Neural cell (in vitro differentiated cells): ENCODE measurements around the gene ATF6B. TPM values are rescaled to one million over a fixed set of nuclear protein-coding genes. Genes with fewer than 3 reads are reported as not detected.

Source experiments
- H2AFZ ChIP-seq: fragments of 200-600, 300-800 bp; sonication (generic), shearing (Covaris generic); 2 replicates; pipeline ENCODE4 v1.6.0; 2014; ENCODE audit warnings: low read depth, mild to moderate bottlenecking, antibody characterized with exemption, low read length, moderate library complexity
- H3F3A ChIP-seq: fragments of 200-600 bp; shearing (Covaris generic); 2 replicates; pipeline ENCODE4 v1.6.1; 2016; ENCODE audit warnings: mild to moderate bottlenecking, moderate library complexity, mixed read lengths, antibody characterized with exemption, low read length; ENCODE audit not compliant: insufficient read depth, poor library complexity, severe bottlenecking
- H3K27ac ChIP-seq: fragments of 200-600, 300-800 bp; sonication (generic), shearing (Covaris generic); 2 replicates; pipeline ENCODE4 v1.5.1; 2014; ENCODE audit warnings: mild to moderate bottlenecking, low read length, moderate library complexity
- H3K27me3 ChIP-seq: fragments of 300-800, 200-600 bp; sonication (generic), shearing (Covaris generic); 2 replicates; pipeline ENCODE4 v1.6.0; 2014; ENCODE audit warnings: mild to moderate bottlenecking, low read depth, low read length, moderate library complexity; ENCODE audit not compliant: insufficient read depth
- H3K36me3 ChIP-seq: fragments of 300-800, 200-600 bp; sonication (generic), shearing (Covaris generic); 2 replicates; pipeline ENCODE4 v1.5.1; 2014; ENCODE audit warnings: mild to moderate bottlenecking, antibody characterized with exemption, low read length, moderate library complexity; ENCODE audit not compliant: insufficient read depth
- H3K4me2 ChIP-seq: fragments of 300-800, 200-600 bp; sonication (generic), shearing (Covaris generic); 2 replicates; pipeline ENCODE4 v1.6.0; 2014; ENCODE audit warnings: mild to moderate bottlenecking, low read length
- H3K4me3 ChIP-seq: fragments of 300-800, 200-600 bp; sonication (generic), shearing (Covaris generic); 2 replicates; pipeline ENCODE4 v1.5.1; 2014; ENCODE audit warnings: mild to moderate bottlenecking, low read length, moderate library complexity
- H3K79me2 ChIP-seq: fragments of 200-600 bp; shearing (Covaris generic); replicated peaks from 2 replicates; pipeline ENCODE4 v1.6.0; 2014; ENCODE audit warnings: mild to moderate bottlenecking, low read length, moderate library complexity; ENCODE audit not compliant: insufficient read depth
- H3K9ac ChIP-seq: fragments of 300-800, 200-600 bp; sonication (generic), shearing (Covaris generic); 2 replicates; pipeline ENCODE4 v1.6.1; 2016; ENCODE audit warnings: mild to moderate bottlenecking, low read length, mixed read lengths
- H3K9me2 ChIP-seq: fragments of 200-600 bp; shearing (Covaris generic); 2 replicates; pipeline ENCODE4 v1.6.1; 2016; ENCODE audit warnings: mild to moderate bottlenecking, low read length, mixed read lengths; ENCODE audit not compliant: insufficient read depth
- H3K9me3 ChIP-seq: fragments of 200-600, 300-800 bp; sonication (generic), shearing (Covaris generic); 2 replicates; pipeline ENCODE4 v1.6.1; 2016; ENCODE audit warnings: mild to moderate bottlenecking, mixed run types, low read length, moderate library complexity, mixed read lengths
- H4K20me1 ChIP-seq: fragments of 200-600 bp; shearing (Covaris generic); 2 replicates; pipeline ENCODE4 v1.6.1; 2016; ENCODE audit warnings: mild to moderate bottlenecking, mixed run types; ENCODE audit not compliant: insufficient read depth
- CTCF ChIP-seq: fragments of 450-650 bp; IDR thresholded peaks from 2 replicates; pipeline ENCODE4 v1.5.1; 2014; ENCODE audit warnings: antibody characterized with exemption, mild to moderate bottlenecking, moderate library complexity; ENCODE audit not compliant: poor library complexity, severe bottlenecking
- EP300 ChIP-seq: fragments of 450-650 bp; conservative IDR thresholded peaks from 2 replicates; pipeline ENCODE4 v1.6.1; 2014; ENCODE audit warnings: antibody characterized with exemption, mild to moderate bottlenecking, moderate library complexity; ENCODE audit not compliant: poor library complexity, severe bottlenecking
- EZH2 ChIP-seq: fragments of 200-600, 300-800 bp; shearing (Covaris generic), sonication (generic); IDR thresholded peaks from 2 replicates; pipeline ENCODE4 v1.6.1; 2014; ENCODE audit warnings: antibody characterized with exemption, low read length, borderline replicate concordance, mild to moderate bottlenecking; ENCODE audit not compliant: insufficient read depth, poor library complexity, severe bottlenecking
- MXI1 ChIP-seq: fragments of 450-650 bp; conservative IDR thresholded peaks from 2 replicates; pipeline ENCODE4 v1.6.1; 2014; ENCODE audit warnings: antibody characterized with exemption, mild to moderate bottlenecking; ENCODE audit not compliant: poor library complexity, severe bottlenecking
- POLR2AphosphoS5 ChIP-seq: IDR thresholded peaks from 2 replicates; pipeline ENCODE4 v1.6.1; 2012
- RAD21 ChIP-seq: fragments of 450-650 bp; conservative IDR thresholded peaks from 2 replicates; pipeline ENCODE4 v1.6.1; 2014; ENCODE audit warnings: antibody characterized with exemption, mild to moderate bottlenecking, moderate library complexity
- REST ChIP-seq: IDR thresholded peaks from 2 replicates; pipeline ENCODE4 v1.6.1; 2012; ENCODE audit warnings: borderline replicate concordance
- SMC3 ChIP-seq: fragments of 450-650 bp; conservative IDR thresholded peaks from 2 replicates; pipeline ENCODE4 v1.6.1; 2014; ENCODE audit warnings: antibody characterized with exemption, mild to moderate bottlenecking, moderate library complexity; ENCODE audit not compliant: poor library complexity
- TAF1 ChIP-seq: IDR thresholded peaks from 2 replicates; pipeline ENCODE4 v1.6.1; 2012; ENCODE audit warnings: low read depth
- polyA plus RNA-seq: library from polyadenylated mRNA; depleted of rRNA; stranded (reverse); fragments of >200 nt; gene quantifications from 2 replicates; pipeline ENCODE4 v1.2.3, GENCODE V29; 2014

ATF6B gene
- polyA plus RNA-seq, 1 donor from 2014 or later = 44.3 TPM

GRCh38 chr6:32087574-32088486 lies 40.2 kb downstream of the ATF6B start:
- Histone ChIP-seq H3K79me2 (no peaks in the 10 kb centered on the region), H4K20me1 (no peaks in the 10 kb centered on the region), H3K4me3 (no peak overlapping the region), H3K9ac (no peak overlapping the region), H3K36me3 (no peaks in the 10 kb centered on the region), H2AFZ (no peak overlapping the region), H3K4me2 (no peak overlapping the region), H3F3A (no peaks in the 10 kb centered on the region), H3K9me3 (no peaks in the 10 kb centered on the region), H3K27ac (no peak overlapping the region), H3K27me3 (no peaks in the 10 kb centered on the region), H3K9me2 (no peaks in the 10 kb centered on the region)
- TF ChIP-seq SMC3 (no peak), REST (no peak), POLR2AphosphoS5 (no peak), RAD21 (no peak), TAF1 (no peak), MXI1 (no peak)

- Histone ChIP-seq H3K9me3 (no peaks in the 10 kb centered on the region), H4K20me1 (no peaks in the 10 kb centered on the region), H3K4me2 (no peak overlapping the region), H3K79me2 (no peaks in the 10 kb centered on the region), H3F3A (no peaks in the 10 kb centered on the region), H3K27ac (no peak overlapping the region), H2AFZ (no peak overlapping the region), H3K36me3 (no peaks in the 10 kb centered on the region), H3K9me2 (no peaks in the 10 kb centered on the region), H3K9ac (no peak overlapping the region), H3K27me3 (no peaks in the 10 kb centered on the region), H3K4me3 (no peak overlapping the region)
- TF ChIP-seq POLR2AphosphoS5 (no peak), MXI1 (no peak), TAF1 (no peak), REST (no peak), EZH2 (no peak), EP300 (no peak), RAD21 (no peak), CTCF (no peak), SMC3 (no peak)
These were observed 41.1 kb downstream of the ATF6B start for GRCh38 chr6:32086661-32087573.
